Thyroid gland (tissue), 4 donors: ENCODE results near the gene FGF11.

ENCODE experiments used
- POLR2A ChIP-seq, 2 donors: fragments of 450-650 bp; IDR thresholded peaks; one replicate each; pipeline ENCODE4 v1.6.1; 2017; ENCODE audit warnings: antibody characterized with exemption in 2 of 2, mild to moderate bottlenecking in 2 of 2, moderate library complexity in 1 of 2
- TF ChIP-seq, protein P1 (sequence below), 6 experiments: fragments of 200-600 bp in 3 of 6; fragments of 450-650 bp in 3 of 6; sonication (generic) in 3 of 6; IDR thresholded peaks; one replicate each; pipeline ENCODE4 v1.5.1; 2016 to 2019; ENCODE audit warnings: antibody characterized with exemption in 6 of 6, mild to moderate bottlenecking in 2 of 6, inconsistent platforms in 1 of 6, moderate library complexity in 1 of 6

- TF ChIP-seq, protein P1, sequence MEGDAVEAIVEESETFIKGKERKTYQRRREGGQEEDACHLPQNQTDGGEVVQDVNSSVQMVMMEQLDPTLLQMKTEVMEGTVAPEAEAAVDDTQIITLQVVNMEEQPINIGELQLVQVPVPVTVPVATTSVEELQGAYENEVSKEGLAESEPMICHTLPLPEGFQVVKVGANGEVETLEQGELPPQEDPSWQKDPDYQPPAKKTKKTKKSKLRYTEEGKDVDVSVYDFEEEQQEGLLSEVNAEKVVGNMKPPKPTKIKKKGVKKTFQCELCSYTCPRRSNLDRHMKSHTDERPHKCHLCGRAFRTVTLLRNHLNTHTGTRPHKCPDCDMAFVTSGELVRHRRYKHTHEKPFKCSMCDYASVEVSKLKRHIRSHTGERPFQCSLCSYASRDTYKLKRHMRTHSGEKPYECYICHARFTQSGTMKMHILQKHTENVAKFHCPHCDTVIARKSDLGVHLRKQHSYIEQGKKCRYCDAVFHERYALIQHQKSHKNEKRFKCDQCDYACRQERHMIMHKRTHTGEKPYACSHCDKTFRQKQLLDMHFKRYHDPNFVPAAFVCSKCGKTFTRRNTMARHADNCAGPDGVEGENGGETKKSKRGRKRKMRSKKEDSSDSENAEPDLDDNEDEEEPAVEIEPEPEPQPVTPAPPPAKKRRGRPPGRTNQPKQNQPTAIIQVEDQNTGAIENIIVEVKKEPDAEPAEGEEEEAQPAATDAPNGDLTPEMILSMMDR (IDR thresholded peaks at IDR 0.05) = no peak
- TF ChIP-seq POLR2A (IDR thresholded peaks at IDR 0.05) = no peak
Observed at GRCh38 chr17:7465597-7466275, 26.4 kb downstream of the FGF11 start.
